Activated CD4-positive, alpha-beta T cell treated with anti-CD3 and anti-CD28 coated beads for 24 hours (primary cell): ENCODE measurements around the gene ATXN2L.
"Not testable (repeated sequence)": the region's sequence is repeated elsewhere in the genome, so short reads cannot be mapped to it uniquely, and the experiment has no call there.

Experiments used
- DNase-seq, 2 donors: peaks; one replicate each; pipeline ENCODE4 v3.0.0-alpha.2; 2020; ENCODE audit warnings: low read depth in 2 of 2

The ATXN2L gene

DNA sequence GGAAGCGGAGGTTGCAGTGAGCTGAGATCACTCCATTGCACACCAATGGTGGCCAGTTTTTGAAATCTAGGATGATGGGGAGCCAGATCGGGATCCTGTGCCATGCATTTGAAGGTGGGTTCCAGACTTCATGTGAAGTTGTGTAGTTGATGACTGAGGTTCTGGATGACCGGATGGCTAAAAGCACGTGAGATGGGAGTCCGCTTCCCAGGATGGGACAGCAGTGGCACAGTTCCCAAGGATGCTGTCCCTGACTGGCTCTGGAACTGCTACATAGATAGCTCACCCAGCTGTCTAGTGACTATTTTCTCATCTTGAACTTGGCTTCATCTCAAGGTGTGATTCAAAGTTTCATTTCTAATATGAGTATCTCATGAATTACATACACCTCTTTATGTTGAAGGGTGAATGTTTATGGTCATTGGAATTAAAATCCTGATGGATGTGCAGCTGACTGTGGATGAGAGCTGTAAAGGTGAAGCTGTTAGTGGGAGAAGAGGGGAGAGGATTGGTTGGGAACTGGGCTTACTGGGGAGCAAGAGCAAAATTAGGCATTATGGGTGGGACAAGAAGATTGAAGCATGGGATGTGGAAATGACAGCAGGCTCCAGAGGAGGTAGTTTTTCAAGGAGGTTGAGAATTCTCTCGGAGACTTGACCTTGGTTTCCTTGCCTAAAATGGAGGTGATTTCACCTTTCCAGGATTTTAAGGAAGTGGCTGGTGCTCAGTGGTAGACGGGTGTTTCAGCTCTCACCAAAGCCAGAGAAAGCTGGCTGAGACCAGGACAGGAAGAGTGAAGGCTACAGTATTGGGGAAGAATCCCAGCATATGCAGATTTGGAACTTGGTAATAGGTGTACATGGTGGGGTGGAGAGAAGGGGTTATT is 15.1 kb downstream of the ATXN2L start:
- DNase-seq = no peak

DNA sequence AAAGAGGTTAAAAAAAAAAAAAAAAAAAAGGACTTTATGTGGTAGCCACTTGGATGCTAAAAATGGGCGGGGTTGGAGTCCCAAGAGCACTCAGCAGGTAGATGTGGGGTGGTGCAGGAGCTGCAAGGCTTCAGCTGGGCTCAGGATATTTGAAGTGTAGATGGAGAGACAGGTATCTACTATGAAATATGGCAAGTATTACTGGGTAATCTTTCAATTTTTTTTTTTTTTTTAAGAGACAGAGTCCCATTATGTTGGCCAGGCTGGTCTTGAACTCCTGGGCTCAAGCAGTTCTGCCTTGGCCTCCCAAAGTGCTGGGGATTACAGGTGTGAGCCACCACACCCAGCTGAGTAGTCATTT is 15.7 kb downstream of the ATXN2L start:
- DNase-seq = no peak

DNA sequence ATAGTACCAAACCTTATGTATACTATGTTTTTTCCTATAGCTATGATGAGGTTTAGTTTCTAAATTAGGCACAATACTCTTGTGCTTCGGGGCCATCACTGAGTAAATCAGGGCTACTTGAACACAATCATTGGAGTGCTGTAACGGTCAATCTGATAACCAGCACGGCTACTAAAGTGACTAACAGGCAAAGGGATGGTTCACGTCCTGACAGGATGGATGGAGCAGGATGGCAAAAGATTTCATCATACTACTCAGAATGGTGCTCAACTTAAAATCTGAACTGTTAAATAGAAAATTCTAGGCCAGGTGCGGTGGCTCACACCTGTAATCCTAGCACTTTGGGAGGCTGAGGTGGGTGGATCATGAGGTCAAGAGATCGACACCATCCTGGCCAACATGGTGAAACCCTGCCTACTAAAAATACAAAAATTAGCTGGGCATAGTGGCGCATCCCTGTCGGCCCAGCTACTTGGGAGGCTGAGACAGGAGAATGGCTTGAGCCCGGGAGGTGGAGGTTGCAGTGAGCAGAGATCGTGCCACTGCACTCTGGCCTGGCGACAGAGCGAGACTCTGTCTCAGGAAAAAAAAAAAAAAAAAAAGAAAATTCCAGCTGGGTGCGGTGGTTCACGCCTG is 16.3 kb downstream of the ATXN2L start:
- no peak for DNase-seq

DNA sequence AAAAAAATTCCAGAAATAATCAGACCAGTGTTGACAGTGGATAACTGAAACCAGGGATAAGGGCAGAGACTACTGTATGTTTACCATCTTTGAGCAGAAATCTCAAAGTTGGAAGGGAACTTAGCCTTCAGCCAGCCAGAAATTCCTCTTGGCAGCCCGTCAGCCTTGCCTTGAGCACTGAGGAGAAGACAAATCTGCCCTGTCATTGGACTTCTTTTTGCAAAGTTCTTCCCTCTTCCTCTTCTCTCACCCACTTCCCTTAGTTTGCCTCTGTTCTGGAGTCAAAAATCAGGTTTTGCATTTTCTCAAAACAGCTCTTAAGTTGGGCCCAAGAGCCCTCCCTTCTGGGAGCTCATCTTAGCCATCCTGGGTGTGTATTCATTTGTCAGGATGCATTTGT is 17.1 kb downstream of the ATXN2L start:
- no peak for DNase-seq

DNA sequence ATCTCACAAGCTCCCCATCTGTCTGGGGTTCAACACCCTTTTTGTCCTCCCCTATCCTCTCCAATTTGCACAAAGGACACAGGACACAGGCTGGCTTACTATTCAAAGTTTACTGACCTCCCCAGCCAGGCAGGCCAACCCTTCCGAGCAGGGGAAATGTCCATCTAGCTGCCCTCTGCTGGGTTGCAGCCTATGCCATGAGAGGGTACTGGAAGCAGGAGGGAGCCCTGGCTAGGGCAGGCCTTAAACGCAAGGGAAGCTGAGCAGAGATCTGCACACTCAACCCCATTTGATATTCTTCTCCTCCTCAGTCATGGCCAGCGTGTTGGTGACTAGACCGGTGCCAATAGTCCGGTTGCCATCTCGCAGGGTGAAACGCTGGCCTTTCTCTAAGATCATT is 19.9 kb downstream of the ATXN2L start:
- DNase-seq = no peak

DNA sequence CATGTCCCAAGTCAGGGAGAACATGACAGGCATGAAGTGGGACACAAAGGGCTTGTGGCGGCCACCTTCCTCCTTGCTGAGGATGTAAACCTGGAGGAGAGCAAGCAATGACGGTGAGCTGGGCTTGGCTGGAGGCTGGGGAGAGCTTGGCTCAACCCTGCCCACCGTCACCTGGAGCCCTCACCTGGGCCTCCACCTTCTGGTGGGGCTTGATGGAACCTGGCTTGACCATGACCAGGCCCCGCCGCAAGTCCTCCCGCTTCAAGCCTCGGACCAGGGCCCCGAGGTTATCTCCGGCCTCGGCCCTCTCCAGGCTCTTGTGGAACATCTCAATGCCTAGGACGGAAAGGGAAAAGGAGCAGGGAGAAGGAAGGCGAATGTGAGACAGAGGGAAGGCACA is 21.0 kb downstream of the ATXN2L start:
- DNase-seq = no peak

DNA sequence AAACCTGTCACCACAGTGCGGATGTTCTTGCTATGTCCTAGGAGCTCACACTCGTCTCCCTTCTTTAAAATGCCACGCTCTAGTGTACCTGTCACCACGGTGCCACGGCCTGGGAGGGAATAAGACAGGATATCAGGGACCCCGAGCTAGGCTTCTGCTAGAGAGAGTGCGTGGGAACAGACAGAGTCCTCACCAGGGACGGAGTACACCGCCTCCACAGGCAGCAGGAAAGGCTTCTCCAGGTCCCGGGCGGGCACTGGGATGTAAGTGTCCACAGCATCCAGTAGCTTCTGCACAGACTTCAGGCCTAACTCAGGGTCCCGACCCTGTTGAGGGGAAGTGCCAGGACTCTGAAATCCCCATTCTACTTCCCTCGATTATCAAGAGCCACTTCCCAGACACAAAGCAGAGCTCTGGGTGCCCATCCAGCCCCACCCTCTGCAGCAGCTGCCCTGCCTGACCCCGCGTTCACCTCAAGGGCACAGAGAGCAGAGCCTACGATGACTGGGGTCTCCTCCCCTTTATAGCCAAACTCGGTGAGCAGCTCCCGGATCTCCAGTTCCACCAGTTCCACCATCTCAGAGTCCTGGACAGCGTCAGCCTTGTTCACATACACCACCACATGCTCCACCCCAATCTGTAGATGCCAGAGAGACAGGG is 21.6 kb downstream of the ATXN2L start:
- no peak for DNase-seq

DNA sequence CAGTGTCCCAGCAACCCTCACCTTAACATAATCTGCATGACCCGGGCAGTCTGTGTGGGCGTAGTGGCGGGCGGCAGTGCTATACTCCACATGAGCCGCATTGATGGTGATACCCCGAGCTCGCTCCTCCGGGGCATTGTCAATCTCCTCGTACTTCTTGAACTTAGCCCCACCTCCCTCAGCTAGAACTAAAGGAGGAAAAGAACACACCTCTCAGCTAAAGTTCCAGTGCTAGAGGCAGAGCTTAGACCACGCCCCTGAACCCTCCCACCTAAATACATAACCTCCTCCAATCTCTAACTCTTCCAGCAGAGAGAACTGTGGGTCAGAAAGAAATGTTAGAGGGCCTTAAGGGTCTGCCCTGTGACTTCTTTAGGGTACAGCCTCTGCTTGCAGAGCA is 22.5 kb downstream of the ATXN2L start:
- DNase-seq = peak in 1 of 2 donors; percentile 25

DNA sequence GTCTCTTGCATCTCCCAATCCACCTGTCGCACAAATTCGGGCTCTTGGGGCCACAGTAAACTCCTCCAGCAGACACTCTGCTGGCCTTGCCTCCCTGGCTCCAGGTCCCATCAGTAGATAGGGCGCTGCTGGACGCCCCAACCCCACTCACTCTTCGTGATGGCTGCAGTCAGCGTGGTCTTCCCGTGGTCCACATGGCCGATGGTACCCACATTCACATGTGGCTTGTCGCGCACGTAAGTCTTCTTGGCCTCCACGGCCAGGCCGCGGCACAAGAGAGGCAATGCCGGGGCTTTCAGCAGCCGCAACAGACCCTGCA is 22.9 kb downstream of the ATXN2L start:
- DNase-seq = no peak

DNA sequence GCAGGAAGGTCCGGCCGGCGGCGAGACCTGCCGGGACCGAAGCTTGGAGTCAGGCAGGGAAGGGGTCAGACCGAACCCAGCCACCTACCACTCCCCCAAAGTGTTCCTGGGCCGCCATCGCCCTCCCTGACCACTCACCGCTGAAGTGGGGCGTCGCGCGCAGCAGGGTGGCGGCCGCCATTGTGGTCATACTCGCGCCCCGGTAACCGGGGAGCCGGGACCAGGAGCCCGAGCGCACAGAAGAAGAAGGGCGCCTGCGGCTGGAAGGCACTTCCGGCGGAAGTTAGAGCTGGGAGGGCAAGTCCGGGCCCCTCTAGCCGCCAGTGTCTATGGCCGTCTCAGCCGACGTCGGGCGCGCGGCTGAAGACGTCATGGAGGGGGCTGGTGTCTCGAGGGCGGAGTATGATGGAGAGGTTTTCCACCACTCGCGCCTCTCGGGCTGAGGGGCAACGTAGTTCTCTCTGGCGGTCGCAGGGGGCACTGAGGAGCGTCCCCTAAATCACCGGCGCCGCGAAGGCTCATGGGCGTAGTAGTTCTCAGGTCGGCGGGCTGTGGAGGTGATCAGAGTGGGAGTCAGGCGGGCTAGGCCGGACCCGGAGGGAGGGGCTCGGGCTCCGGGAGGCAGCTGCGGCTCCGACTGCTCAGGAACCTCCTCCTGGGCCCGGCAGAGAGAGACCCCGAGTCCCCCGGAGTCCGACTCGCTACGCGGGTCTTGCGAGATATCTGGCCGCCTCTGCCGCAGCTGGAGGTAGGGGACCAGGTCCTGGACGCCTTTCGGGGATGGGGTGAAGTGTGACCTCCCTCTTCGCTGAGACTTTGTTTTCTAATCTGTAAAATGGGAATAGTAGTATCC is 23.5 kb downstream of the ATXN2L start, which contains the start of gene TUFM:
Gene TUFM (minus strand): TSS at position 269 of the 853 bp plus-strand sequence. CDS start 79 bp downstream, at position 190.
- DNase-seq = peak; percentile 94 to 95

DNA sequence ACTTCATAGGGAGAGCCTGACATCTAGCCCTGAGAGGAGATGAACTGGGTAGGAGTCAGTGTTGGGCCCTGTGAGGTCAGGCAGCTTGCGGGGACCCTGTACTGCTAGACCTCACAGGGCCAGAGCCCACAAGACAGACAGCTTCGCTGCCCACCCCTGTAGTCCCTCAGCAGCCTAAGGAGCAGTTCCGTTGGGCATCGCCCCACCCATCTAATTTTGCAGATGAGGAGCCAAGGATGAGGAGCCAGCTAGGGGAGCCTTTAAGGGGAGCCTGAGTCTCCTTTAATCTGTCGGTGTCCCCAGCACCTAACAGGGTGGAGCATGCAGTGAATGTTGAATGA is 24.1 kb downstream of the ATXN2L start:
- DNase-seq = no peak

DNA sequence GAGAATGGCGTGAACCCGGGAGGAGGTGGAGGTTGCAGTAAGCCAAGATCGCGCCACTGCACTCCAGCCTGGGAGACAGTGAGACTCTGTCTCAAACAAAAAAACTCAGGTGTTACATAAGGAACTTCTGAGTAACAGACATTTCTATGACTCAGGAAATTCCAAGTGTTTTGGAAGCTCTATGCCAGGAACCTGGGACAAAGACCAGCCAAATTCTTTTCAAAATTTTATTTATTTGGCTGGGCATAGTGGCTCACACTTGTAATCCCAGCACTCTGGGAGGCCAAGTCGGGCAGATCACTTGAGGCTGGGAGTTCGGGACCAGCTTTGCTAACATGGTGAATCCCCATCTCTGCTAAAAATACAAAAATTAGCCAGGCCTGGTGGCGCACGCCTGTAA is 35.6 kb downstream of the ATXN2L start:
- DNase-seq = no peak

DNA sequence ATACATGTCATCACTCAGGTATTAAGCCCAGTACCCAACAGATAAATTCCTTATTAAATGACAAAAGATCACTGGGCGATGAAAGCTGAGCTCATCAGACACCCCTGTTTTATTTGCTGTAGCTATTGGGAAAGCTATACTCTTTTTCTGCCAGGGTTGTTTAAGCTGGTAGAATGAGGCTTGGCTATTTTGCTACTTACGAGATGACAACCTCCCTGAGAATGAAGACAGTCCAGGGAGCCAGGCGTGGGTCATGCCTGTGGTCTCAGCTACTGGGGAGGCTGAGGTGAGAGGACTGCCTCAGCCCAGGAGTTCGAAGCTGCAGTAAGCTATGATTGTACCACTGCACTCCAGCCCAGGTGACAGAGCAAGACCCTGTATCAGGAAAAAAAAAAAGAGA is 36.5 kb downstream of the ATXN2L start:
- no peak for DNase-seq

DNA sequence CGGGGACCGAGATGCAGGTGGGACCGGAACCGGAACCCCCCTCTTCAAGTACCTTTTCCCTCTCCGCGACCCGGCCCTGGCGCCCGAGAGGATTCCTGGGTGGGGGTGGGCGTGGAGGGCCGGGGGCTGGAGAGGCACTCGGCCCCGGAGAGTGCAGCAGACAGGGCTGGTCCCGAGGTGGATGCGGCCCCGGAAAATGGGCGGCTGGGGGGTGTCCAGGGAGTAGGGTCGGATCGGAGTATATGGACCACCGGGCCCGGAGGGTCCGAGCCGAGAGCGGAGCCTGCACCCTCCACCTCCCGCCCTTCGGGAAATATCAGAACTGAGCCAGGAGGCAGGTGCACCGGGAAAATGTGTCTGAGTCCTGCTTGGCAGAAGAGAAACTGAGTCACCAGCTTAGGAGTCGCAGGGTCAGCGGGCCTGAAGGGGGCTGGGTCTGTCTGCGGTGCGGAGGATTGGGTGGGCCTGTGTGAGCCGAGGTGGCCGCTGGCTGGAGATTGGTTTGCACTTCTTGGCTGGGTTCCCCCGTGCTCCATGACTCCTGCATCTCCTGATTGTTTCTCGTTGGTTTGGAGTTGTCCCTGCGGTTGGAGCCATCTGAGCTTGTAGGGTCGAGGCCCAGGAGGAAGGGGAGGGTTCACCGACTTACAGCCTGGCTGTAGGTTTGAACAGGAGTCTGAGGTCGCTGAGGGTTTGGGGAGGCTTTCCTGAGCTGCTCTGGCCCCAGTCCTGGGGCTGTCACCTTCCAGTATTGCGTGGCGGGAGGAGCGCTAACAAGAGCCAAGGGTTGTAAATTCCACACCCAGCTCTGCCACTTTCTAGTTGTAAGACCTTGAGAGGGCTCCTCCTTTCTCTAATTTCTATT is 41.4 kb downstream of the ATXN2L start:
- DNase-seq = no peak

DNA sequence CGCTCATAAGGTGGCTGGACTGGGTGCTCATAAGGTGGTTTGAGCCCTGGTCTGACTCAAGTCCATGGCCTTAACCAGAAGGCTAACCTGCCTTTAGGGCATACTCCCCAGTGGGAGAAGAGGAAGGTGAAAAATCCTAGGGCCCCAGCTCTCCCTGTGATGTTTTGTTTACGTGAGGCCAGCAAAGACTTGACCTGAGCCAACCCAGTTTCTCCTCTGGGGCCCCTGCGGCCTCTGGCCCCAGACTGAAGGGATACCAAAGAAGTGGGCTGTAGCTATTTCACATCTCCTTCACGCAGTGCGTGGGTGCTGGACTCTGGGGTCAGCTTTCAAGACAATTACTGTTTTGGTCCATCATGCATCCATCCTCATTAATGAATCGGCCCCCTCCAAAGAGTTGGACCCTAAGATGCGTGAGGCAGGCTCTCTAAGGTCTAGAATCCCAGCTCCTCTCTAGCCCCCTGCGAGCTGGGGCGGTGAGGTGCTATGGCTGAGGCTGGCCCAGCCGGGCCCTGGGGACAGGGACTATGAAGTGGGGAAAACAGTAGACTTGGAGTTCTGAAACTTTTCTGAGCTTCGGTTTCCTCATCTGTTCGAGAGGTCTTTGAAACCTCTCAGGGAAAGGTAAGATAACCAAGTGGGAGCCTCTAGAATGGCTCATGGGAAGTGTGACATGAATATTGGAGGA is 42.3 kb downstream of the ATXN2L start:
- DNase-seq = no peak

DNA sequence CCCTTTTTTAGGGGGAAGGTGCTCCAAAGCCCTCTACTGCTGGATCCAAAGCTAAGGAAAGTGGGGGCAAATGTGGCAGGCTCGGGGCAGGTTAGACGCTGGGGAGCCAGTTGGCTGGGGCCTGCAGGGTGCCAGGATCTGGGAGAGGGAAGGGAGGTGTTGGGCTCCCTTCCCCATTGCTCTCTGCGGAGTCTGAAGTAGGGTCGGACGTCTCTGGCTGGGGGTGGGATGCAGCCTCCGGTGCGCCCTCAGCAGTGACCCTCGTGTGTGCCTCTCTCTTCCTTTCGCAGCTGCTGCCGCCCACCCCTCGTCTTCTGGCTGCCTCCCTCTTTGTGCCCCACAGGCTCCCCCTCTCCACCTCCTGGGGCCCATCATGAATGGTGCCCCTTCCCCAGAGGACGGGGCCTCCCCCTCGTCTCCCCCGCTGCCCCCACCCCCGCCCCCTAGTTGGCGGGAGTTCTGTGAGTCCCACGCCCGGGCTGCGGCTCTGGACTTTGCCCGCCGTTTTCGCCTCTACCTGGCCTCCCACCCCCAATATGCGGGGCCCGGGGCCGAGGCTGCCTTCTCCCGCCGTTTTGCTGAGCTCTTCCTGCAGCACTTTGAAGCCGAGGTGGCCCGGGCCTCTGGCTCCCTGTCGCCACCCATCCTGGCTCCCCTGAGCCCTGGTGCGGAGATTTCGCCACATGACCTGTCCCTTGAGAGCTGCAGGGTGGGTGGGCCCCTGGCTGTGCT is 43.1 kb downstream of the ATXN2L start:
- no peak for DNase-seq

DNA sequence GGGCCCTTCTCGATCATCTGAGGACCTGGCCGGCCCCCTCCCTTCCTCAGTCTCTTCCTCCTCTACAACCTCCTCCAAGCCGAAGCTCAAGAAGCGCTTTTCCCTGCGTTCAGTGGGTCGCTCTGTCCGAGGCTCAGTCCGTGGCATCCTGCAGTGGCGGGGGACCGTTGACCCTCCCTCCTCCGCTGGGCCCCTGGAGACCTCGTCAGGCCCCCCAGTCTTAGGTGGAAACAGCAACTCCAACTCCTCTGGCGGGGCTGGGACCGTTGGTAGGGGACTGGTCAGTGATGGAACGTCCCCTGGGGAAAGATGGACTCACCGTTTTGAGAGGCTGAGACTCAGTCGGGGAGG is 43.6 kb downstream of the ATXN2L start:
- DNase-seq = no peak

DNA sequence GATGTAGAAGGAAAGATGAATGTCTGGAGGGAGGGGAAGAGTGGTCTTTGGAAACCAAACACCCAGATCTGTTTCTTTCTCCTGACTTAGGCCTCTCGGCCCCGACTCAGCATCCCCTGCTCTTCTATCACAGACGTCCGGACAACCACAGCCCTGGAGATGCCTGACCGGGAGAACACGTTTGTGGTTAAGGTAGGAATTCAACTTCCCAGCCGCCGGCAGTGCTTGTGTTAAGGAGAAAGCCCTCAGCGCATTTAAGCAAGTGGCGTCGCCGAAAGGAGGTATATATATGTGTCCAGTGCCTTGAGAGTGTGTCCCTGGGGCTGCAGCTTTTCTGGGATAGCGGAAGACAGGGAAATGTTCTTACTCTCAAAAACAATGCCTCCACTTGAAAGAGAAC is 44.4 kb downstream of the ATXN2L start:
- DNase-seq = no peak

DNA sequence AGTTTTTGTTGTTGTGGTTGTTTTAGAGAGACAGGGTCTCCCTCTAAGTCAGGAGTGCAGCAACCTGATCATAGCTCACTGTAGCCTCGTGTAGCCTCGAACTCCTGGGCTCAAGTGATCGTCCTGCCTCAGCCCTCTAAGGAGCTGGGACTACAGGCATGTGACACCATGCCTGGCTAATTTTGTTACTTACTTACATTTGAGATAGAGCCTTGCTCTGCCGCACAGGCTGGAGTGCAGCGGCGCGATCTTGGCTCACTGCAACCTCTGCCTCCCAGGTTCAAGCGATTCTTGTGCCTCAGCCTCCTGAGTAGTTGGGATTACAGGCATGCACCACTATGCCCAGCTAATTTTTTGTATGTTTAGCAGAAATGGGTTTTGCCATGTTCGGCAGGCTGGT is 44.8 kb downstream of the ATXN2L start:
- not testable (repeated sequence) for DNase-seq

DNA sequence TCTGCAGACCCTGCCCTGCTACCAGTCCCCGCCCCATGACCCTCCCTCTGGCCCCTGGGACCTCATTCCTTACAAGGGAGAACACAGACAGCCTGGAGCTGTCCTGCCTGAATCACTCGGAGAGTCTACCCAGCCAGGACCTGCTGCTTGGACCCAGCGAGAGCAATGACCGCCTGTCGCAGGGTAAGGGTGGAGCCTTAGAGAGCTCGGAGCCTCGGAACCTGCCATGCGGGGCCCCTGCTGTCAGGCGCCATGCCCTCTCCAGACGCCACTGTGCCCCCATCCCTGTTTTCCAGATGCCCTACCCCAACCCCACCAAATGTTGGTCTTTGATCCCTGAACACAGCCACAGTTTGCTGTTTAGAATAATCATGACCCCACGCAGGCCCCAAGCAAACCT is 46.4 kb downstream of the ATXN2L start:
- no peak for DNase-seq
